Ishikawa (cell line): ENCODE results near the gene CACNG5.

Experiments
- CEBPB ChIP-seq: IDR thresholded peaks from 2 replicates; pipeline ENCODE4 v1.6.1; 2012
- CREB1 ChIP-seq: IDR thresholded peaks from 2 replicates; pipeline ENCODE4 v1.6.1; 2012; ENCODE audit warnings: low read depth
- EGR1 ChIP-seq: IDR thresholded peaks from 2 replicates; pipeline ENCODE4 v1.6.1; 2012
- EP300 ChIP-seq: IDR thresholded peaks from 2 replicates; pipeline ENCODE4 v1.6.1; 2012; ENCODE audit warnings: borderline replicate concordance
- FOXM1 ChIP-seq: IDR thresholded peaks from 2 replicates; pipeline ENCODE4 v1.6.1; 2012; ENCODE audit warnings: low read depth, borderline replicate concordance
- NFIC ChIP-seq: IDR thresholded peaks from 2 replicates; pipeline ENCODE4 v1.6.1; 2012
- RAD21 ChIP-seq: IDR thresholded peaks from 2 replicates; pipeline ENCODE4 v1.6.1; 2012; ENCODE audit warnings: low read depth
- TAF1 ChIP-seq: IDR thresholded peaks from 2 replicates; pipeline ENCODE4 v1.6.1; 2012; ENCODE audit warnings: low read depth, mild to moderate bottlenecking
- TCF12 ChIP-seq: IDR thresholded peaks from 2 replicates; pipeline ENCODE4 v1.6.1; 2012; ENCODE audit warnings: low read depth
- TEAD4 ChIP-seq: IDR thresholded peaks from 2 replicates; pipeline ENCODE4 v1.6.1; 2012
- YY1 ChIP-seq: IDR thresholded peaks from 2 replicates; pipeline ENCODE4 v1.6.1; 2012; ENCODE audit warnings: low read depth
- ZBTB7A ChIP-seq: IDR thresholded peaks from 2 replicates; pipeline ENCODE4 v1.6.1; 2012; ENCODE audit warnings: low read depth
- TF ChIP-seq, protein P1 (sequence below): IDR thresholded peaks from 2 replicates; pipeline ENCODE4 v1.6.1; 2012; ENCODE audit warnings: low read depth, mild to moderate bottlenecking
- TF ChIP-seq, protein P2 (sequence below): IDR thresholded peaks from 2 replicates; pipeline ENCODE4 v1.6.1; 2012
- TF ChIP-seq, protein P3 (sequence below): IDR thresholded peaks from 2 replicates; pipeline ENCODE4 v1.6.1; 2012

CACNG5 gene

DNA sequence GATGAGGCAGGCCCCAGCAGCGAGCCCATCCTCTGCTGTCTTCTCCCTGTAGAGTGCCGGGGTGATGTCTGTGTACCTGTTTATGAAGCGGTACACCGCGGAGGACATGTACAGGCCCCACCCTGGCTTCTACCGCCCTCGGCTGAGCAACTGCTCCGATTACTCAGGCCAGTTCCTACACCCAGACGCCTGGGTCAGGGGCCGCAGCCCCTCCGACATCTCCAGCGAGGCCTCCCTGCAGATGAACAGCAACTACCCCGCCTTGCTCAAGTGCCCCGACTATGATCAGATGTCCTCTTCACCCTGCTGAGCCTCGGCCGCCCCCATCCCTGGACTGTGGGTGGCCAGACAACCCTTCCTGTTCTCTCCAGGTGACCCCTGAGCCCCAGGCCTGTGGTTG, 50.0 kb downstream of the CACNG5 start:
- TF ChIP-seq TEAD4 (no peak), RAD21 (no peak), NFIC (no peak), CEBPB (no peak), YY1 (no peak), CREB1 (no peak), TAF1 (no peak), TCF12 (no peak), ZBTB7A (no peak), EGR1 (no peak)
- TF ChIP-seq, protein P1, sequence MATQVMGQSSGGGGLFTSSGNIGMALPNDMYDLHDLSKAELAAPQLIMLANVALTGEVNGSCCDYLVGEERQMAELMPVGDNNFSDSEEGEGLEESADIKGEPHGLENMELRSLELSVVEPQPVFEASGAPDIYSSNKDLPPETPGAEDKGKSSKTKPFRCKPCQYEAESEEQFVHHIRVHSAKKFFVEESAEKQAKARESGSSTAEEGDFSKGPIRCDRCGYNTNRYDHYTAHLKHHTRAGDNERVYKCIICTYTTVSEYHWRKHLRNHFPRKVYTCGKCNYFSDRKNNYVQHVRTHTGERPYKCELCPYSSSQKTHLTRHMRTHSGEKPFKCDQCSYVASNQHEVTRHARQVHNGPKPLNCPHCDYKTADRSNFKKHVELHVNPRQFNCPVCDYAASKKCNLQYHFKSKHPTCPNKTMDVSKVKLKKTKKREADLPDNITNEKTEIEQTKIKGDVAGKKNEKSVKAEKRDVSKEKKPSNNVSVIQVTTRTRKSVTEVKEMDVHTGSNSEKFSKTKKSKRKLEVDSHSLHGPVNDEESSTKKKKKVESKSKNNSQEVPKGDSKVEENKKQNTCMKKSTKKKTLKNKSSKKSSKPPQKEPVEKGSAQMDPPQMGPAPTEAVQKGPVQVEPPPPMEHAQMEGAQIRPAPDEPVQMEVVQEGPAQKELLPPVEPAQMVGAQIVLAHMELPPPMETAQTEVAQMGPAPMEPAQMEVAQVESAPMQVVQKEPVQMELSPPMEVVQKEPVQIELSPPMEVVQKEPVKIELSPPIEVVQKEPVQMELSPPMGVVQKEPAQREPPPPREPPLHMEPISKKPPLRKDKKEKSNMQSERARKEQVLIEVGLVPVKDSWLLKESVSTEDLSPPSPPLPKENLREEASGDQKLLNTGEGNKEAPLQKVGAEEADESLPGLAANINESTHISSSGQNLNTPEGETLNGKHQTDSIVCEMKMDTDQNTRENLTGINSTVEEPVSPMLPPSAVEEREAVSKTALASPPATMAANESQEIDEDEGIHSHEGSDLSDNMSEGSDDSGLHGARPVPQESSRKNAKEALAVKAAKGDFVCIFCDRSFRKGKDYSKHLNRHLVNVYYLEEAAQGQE, result no peak
- TF ChIP-seq, protein P2, sequence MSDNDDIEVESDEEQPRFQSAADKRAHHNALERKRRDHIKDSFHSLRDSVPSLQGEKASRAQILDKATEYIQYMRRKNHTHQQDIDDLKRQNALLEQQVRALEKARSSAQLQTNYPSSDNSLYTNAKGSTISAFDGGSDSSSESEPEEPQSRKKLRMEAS, result no peak
- TF ChIP-seq, protein P3, sequence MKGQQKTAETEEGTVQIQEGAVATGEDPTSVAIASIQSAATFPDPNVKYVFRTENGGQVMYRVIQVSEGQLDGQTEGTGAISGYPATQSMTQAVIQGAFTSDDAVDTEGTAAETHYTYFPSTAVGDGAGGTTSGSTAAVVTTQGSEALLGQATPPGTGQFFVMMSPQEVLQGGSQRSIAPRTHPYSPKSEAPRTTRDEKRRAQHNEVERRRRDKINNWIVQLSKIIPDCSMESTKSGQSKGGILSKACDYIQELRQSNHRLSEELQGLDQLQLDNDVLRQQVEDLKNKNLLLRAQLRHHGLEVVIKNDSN, result no peak

DNA sequence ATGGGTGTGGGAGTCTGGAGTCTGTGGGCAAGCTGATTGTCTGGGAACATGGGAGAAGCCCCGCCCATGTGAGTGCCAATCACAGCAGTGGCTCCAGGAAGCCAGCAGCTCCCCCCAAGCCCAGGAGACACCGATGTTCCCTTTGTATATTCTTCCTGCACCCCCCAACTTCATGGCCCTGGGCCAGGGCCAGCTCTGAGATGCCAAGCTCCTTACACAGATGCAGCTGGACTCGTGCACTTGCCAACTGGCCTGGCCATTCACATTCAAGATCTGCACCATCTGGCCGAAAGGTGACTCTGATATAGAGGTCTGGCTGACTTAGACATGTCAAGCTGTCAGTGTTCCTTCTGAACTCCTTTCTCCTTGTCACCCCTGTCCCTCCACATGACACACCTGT, 50.5 kb downstream of the CACNG5 start:
- TF ChIP-seq TCF12 (no peak), NFIC (no peak), ZBTB7A (no peak), CREB1 (no peak), EP300 (no peak), CEBPB (no peak), YY1 (no peak), FOXM1 (no peak)
- TF ChIP-seq, protein P2, result no peak
- TF ChIP-seq, protein P3, result no peak

DNA sequence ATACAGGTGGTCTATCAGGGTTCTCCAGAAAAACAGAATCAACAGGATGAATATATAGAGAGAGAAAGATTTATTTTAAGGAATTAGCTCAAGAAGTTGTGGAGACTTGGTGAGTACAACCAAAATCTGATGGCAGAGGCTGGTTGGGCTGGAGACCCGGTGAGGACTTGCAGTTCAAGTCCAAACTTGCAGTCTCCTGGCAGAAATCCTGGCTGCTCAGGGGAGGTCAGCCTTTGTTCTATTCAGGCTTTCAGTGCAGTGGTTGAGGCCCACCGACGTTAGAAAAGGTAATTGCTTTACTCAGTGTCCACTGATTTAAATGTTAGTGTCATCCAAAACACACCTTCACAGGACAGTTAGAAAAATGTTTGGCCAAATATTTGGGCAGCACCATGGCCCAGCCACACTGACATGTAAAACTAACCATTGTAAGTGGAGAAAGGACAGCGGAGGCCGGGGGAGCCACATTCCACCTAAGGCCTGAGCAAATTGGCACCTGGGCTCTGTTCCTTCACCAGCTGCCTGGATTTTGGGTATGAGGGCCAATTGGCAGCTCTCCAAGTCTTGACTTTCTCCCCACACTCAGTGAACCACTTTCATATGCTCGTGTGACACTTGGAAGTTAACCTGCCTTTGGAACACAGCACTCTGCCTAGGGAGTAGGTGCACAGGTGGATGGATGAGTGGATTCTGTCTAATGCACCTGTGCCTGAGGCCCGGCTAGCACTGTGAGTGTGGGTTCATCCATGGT, 54.7 kb downstream of the CACNG5 start:
- TF ChIP-seq, protein P1, result no peak
- TF ChIP-seq RAD21, result no peak
- TF ChIP-seq, protein P2, result no peak
- TF ChIP-seq TCF12, result no peak
- TF ChIP-seq NFIC, result no peak
- TF ChIP-seq TAF1, result no peak
- no peak for TF ChIP-seq FOXM1
- TF ChIP-seq EGR1, result no peak
- no peak for TF ChIP-seq TEAD4
- TF ChIP-seq, protein P3, result no peak
- no peak for TF ChIP-seq CREB1
- TF ChIP-seq YY1, result no peak
- no peak for TF ChIP-seq CEBPB
- no peak for TF ChIP-seq ZBTB7A
- no peak for TF ChIP-seq EP300

DNA sequence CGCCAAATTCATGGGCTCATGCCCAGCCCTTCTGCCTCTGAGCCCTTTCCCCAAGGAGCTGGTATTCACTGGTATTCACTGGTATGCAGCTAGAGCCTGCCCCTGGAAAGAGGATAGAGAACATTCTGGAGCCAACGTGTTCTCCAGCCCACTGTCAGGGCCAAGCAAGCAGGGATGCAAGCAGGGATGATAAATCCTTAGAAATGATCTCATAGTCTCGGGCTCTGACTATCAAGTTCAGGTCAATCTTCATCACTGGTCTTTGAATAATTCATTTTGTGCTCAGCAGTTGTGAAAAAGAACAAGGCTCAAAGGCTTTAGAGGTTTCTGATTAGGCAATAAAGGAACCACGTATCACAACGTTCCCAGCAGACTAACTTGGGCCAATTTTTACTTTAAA, 57.3 kb downstream of the CACNG5 start:
- TF ChIP-seq FOXM1 (no peak), YY1 (no peak), TCF12 (no peak), EP300 (no peak), CEBPB (no peak), RAD21 (no peak), CREB1 (no peak)
- TF ChIP-seq, protein P2, result no peak

DNA sequence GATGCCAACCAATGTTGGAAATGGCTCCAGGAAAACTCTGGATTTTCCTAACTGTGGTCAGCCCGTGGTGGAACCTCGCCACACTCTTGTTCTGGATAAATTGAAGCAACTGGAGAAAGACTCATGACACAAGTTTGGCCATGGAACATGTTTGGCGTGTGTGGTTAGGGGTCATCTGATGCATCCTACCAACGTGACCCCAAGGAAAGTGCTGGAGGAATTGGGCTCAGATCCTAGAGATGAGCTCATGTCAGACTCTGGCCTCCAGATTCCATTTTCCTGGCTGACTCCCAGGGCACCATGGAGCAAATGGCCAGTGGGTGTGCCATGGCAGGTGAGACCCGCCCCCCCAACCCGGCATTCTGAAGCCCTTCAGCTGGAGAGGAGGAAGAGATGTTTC, 58.5 kb downstream of the CACNG5 start:
- TF ChIP-seq RAD21 (no peak), YY1 (no peak), EP300 (no peak), TAF1 (no peak), ZBTB7A (no peak), TEAD4 (no peak), EGR1 (no peak), TCF12 (no peak), NFIC (no peak), FOXM1 (no peak), CEBPB (no peak), CREB1 (no peak)
- TF ChIP-seq, protein P3, result no peak
- TF ChIP-seq, protein P2, result no peak
- TF ChIP-seq, protein P1, result no peak
